ENCODE measurements around the gene KLHL40.

The KLHL40 gene

DNA sequence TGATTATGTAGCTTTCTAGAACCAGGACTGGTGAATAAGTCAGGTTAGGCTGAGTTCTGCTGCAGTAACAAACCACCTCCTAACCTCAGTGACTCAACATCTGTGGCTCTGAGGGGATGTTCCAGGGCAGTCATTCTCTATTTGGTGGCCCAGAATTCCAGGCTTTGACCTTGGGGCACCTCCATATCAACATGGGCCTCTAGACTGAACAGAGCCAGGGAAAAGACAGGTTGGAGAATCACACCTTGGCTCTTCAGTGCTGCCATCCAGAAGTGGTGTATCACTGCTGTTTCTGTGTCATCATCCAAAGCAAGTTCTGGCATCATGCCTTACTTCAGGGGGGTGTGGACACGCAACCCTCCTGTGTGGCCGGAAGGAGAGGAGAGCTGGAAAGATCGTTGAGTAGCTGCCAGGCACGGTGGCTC lies 16.5 kb upstream of the KLHL40 start:
- no peak for DNase-seq (ENCODE audit: low read depth)

DNA sequence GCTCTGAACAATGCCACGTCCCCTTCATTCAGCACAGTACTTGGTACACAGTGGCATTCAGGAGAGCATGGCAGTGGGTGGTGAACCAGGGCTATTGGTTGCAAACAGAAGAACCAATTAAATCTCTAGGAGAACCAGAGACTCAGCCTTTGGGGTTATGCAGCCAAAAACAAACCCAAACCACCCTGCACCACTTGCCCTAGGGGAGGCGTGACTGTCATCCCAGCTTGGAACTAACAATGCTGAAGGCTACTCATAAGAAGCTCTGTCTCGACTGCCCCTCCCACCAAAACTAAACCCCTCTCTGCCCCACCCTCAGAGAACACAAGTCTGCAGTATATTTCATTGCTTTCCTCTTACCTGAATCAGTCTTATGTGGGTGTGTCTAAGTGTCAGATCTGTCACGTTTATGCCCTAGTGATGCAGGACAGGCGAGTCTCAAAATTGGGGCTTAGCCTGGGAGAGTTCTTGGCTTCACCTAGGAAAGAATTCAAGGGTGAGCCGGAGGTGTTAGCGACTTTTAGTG lies 15.2 kb upstream of the KLHL40 start:
- no peak for DNase-seq (ENCODE audit: low read depth)

DNA sequence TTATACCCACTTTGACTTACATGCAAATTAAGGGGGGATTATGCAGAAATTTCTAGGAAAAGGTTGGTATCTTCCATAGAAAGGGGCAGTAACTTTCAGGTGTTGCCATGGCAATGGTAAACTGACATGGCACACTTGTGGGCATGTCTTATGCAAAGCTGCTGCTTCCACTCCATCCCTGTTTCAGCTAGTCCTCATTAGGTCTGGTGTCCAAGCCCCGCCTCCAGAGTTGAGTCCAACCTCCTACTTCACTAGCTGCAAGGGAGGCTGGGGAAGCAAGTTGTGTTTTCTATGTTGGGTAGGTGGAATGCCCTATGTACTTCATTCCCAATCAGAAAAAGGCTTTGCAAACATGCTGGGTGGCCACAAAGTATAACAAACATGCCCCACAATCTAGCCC lies 14.7 kb upstream of the KLHL40 start:
- DNase-seq (ENCODE audit: low read depth): no peak

DNA sequence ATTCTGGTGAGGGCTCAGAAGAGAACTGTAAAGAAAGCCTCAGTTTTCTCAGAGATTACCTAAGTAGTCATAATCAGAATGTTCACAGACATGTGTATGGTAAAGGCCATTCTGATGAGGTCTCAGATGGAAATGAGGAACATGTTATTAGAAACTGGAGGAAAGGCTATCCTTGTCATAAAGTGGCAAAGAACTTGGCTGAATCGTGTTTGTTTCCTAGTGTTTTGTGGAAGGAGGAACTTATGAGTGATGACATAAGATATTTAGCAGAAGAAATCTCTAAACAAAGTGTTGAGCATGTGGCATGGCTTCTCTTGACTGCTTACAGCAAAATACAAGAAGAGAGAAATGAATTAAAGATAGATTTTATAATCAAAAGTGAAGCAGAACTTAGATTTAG lies 12.8 kb upstream of the KLHL40 start:
- DNase-seq (ENCODE audit: low read depth): no peak

DNA sequence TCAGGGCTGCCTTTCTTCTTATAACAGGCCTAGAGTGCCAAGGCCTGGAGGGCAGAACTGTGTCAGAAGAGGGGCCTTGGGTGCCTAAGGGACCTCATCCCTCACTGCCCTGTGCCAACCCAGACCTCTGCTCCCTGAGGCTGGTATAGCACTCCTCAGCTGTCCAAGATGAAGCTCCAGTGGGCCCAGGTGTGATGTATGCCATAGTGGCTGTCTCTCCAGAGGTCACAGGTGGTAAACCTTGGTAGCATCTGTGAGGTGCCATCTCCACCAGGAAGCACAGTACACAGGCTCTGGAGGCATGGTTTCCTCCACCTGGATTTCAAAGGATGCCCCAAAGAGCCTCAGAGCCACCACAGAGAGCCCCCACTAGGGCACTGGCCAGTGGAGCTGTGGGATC lies 12.3 kb upstream of the KLHL40 start:
- no peak for DNase-seq (ENCODE audit: low read depth)

DNA sequence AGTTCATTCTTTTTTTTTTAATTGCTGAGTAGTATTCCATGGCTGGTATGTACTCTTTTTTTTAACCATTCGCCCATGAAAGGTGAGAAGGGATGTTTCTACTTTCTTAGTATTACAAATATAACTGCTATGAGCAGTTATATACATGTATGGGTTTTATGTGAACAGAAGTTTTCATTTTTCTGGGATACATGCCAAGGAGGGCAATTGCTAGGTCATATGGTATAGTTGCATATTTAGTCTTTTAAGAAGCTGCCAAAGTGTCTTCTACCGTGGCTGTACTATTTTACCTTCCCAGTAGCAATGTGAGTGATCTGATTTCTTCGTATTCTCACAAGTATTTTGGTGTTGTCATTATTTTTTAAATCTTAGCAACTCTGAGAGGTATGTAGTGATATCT lies 11.2 kb upstream of the KLHL40 start:
- no peak for DNase-seq (ENCODE audit: low read depth)

DNA sequence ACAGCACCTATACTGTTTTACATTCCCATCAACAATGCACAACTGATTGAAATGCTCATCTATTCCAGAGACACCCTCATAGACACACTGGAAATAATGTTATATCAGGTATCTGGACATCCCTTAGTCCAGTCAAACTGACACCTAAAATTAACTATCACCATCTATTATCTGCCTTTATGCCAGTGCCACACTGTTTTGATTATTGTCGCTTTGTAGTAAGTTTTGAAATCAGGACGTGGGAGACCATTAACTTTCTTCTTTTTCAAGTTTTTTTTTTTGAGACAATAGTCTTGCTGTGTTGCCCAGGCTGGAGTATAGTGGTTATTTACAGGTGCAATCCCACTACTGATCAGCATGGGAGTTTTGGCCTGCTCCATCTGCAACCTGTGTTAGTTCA lies 9.4 kb upstream of the KLHL40 start:
- DNase-seq (ENCODE audit: low read depth): no peak

DNA sequence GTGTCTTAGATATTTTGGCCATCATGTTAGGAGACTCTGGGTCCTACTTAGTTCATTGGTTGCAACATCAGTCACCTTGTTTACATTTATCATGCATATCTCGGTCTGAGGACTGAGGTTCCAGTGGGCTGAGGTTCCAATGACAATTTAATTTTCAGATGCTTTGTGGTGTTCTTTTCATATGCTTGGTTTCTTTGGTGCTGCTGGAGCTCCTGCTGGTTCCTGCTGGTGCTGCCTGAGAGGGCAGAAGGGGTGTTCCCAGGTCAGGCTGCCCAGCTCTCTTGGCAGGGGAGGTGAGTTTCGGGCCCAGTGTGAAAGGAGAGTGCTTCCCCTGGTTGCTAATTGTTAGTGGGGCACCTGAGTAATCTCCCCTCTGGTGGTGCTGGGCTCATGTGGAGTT lies 6.9 kb upstream of the KLHL40 start:
- no peak for DNase-seq (ENCODE audit: low read depth)

DNA sequence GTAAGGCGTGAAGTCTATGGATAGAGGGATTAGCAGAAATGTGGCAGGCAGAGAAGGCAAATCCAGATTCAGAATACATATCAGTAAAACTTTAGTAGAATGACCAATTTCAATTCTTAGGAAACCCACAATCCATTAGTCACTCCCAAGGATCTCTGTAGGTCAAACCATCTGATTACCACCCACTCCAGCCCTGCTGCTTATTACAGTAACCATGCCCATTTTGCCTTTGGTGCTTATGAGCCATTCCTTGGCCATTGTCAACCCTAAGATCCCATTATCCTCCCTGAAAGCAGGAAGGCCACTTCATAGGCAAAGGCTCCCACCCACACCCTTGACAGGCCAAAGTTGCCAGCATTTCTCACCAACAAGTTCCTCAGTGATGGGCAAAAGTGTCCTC lies 5.1 kb upstream of the KLHL40 start:
- no peak for DNase-seq (ENCODE audit: low read depth)

DNA sequence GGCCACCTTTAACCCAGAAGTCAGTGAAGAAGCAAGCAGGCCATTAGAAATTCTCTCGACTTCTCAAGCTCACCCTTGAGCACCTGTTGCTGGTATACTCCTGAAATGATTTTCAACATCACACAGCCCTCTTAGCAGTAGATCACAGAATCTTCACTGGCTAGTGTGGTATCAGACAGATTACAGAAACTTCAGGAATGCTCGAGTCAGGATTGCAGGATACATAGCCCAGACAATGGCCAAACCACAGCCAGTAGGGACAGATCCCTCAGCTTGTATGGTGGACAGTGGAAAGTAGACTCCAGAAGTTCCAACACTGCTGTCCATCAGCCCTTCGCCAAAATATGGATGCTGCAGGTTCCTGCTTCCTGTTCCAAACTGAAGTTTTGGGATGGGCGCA lies 4.5 kb upstream of the KLHL40 start:
- DNase-seq (ENCODE audit: low read depth): no peak

DNA sequence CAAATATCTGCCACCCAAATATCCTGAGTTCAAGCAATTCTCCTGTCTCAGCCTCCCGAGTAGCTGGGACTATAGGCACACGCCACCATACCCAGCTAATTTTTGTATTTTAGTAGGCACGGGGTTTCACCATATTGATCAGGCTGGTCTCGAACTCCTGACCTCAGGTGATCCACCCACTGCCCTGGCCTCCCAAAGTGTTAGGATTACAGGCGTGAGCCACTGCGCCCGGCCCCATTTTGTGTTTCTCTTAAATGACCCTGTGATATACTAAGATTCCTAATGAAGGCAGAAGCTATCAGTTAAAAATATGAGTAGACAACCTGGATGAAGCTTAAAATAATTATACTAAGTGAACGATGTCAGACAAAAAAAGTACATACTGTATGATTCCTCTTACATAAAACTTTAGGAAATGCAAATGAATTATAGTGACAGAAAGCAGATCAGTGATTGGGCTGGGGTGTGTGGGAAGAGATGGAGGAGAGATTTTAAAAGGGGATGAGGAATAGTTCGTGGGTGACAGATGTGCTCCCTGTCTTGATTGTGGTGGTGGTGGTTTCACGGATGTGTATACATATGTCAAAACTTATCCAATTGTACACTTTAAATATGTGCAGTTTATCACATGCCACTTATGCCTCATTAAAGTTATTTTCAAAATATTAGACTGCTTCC lies 3.8 kb upstream of the KLHL40 start:
- no peak for DNase-seq (ENCODE audit: low read depth)

DNA sequence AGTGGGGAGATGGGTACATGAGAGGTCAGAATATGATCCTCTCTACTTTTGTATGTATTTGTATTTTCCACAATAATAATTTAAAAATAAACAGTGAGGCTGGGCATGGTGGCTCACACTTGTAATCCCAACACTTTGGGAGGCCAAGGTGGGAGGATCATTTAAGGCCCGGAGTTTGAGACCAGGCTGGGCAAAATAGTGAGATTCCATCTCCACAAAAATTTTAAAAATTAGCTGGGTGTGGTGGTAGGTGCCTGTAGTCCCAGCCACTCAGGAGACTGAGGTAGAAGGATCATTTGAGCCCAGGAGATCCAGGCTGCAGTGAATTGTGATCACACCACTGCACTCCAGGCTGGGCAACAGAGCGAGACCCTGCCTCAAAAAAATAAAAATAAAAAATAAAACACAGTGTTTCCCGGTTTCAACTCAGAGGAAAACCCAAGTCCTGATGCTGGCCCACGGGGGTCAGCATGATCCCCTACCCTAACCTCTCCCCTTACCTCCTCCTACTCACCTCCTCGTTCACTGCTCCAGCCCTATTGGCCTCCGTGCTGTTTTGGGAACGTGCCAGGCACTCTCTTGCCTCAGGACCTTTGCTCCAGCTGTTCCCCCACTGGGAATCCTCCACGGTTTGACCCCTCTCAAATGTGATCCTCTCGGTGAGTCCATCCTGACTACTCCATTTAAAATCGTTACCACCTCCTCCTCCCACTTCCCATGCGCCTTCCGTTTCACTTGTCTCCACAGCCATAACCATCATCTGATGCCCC lies 2.9 kb upstream of the KLHL40 start:
- no peak for DNase-seq (ENCODE audit: low read depth)

DNA sequence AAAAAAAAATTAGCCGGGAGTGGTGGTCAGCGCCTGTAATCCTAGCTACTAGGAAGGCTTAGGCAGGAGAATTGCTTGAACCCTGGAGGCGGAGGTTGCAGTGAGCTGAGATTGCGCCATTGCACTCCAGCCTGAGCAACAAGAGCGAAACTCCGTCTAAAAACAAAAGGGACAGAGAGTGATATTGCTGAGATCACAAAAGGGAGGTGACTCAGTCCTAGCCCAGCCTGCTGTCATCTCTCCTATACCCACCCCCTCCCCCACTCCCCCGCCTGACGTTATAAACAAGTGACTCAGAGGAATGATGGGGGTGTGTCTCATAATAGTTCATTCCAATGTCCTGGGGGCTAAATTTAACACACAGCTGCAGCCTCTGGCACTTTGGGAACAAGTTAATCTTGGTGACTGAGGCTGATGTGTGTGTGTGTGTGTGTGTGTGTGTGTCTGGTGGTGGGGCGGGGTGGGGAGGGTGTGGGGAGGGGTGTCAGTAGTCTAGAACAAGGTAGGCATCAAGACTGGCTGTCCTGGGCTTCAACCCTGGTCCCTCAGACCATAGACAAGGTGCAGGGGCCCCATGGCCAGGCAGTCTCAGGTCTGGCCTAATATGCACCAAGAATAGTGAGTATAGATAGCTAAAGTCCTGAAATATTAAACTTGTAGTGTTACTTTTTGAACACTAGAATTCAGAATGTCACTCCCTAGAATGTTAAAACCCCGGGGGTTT lies 1.3 kb upstream of the KLHL40 start:
- no peak for DNase-seq (ENCODE audit: low read depth)

DNA sequence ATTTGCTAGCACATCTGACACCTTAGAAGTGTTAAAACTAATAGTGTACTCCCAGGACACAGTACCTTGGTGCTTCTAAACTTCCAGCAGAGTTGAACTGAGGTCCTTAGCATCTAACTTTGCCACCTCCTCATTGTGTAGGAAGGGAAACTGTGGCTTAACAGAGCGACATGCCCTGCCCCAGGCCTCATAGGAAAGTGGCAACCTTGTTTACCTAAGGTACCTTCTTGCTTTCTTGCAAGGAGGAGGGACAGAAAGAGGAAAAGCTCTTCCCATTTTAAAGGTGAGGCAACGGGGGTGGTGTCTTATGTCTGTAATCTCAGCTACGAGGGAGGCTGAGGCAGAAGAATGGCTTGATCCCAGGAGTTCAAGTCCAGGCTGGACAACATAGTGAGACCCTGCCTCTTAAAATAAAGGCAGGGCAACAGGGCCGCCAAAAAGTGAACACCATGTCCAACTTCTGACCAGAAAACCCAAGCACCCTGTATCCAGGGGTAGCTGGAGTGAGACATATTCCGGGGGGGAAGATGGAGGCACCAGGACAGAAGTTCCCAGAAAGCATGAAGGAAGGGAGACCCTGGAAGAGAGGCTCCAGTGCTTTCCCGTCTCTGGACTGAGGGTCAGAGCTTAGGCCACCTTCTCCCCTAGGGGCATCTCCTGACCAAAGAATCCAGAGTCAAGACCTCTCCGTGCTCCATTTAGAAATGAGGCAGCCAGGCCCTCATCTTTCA lies 540 bp upstream of the KLHL40 start:
- DNase-seq (ENCODE audit: low read depth): no peak

DNA sequence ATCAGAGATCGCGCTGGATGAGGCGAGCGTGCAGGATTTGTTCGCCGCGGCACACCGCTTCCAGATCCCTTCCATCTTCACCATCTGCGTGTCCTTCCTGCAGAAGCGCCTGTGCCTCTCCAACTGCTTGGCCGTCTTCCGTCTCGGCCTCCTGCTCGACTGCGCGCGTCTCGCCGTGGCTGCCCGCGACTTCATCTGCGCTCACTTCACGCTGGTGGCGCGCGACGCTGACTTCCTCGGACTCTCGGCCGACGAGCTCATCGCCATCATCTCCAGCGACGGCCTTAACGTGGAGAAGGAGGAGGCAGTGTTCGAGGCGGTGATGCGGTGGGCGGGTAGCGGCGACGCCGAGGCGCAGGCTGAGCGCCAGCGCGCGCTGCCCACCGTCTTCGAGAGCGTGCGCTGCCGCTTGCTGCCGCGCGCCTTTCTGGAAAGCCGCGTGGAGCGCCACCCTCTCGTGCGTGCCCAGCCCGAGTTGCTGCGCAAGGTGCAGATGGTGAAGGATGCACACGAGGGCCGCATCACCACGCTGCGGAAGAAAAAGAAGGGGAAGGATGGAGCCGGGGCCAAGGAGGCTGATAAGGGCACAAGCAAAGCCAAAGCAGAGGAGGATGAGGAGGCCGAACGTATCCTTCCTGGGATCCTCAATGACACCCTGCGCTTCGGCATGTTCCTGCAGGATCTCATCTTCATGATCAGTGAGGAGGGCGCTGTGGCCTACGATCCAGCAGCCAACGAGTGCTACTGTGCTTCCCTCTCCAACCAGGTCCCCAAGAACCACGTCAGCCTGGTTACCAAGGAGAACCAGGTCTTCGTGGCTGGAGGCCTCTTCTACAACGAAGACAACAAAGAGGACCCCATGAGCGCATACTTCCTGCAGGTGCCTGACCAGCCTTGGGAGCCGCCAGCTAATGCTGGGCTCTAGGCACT lies 819 bp downstream of the KLHL40 start:
- DNase-seq (ENCODE audit: low read depth): no peak

DNA sequence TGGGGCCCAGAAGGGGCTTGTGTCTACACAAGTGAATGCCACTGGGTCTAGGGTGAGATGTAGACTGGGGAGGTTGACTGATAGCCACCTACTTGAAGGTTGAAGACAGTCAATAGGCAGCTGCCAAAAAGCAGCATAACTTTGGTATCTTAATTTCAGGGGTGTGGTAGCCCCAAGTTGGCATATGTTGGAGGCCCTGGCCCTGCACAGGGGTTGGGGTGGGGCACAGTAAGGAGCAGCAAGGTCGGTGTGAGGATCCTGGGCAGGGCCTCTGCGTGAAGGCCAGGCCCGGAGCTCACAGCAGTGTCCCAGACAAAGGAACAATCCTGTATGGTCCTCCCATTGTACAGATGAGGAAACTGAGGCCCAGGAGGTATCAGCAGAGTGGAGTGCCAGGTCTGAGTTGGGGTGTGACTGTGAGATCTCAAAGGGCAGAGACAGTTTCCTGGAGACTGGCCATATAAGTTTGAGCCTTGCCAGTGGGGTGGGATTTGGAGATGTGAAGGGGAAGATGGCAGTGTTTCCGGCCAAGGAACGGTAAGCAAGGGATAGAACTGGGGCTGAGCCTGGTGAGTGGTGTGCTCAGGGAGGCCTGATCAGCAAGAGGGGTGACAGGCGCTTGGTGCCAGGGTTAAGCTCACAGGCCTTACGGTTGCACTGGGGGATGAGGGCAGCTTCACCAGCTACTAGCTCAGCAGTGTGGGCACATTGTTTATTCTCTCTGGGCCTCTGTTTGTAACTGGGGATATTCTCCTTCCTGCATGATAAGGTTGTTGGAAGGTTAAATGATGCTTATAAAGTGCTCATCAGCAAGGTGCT lies 1.7 kb downstream of the KLHL40 start:
- no peak for DNase-seq (ENCODE audit: low read depth)

DNA sequence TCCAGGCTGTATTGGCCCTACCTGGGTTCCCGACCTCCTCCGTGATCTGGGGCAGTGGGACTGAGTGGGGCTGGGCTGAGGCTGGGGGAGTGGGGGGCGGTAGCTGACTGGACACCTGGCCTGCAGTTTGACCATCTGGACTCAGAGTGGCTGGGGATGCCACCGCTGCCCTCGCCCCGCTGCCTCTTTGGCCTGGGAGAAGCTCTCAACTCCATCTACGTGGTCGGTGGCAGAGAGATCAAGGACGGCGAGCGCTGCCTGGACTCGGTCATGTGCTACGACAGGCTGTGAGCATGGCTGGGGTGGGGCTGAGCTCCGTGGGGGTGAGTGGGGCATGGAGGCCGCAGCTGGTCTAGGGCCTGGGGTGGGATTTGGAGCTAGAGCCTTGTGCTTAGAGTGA lies 2.7 kb downstream of the KLHL40 start:
- DNase-seq (ENCODE audit: low read depth): no peak

DNA sequence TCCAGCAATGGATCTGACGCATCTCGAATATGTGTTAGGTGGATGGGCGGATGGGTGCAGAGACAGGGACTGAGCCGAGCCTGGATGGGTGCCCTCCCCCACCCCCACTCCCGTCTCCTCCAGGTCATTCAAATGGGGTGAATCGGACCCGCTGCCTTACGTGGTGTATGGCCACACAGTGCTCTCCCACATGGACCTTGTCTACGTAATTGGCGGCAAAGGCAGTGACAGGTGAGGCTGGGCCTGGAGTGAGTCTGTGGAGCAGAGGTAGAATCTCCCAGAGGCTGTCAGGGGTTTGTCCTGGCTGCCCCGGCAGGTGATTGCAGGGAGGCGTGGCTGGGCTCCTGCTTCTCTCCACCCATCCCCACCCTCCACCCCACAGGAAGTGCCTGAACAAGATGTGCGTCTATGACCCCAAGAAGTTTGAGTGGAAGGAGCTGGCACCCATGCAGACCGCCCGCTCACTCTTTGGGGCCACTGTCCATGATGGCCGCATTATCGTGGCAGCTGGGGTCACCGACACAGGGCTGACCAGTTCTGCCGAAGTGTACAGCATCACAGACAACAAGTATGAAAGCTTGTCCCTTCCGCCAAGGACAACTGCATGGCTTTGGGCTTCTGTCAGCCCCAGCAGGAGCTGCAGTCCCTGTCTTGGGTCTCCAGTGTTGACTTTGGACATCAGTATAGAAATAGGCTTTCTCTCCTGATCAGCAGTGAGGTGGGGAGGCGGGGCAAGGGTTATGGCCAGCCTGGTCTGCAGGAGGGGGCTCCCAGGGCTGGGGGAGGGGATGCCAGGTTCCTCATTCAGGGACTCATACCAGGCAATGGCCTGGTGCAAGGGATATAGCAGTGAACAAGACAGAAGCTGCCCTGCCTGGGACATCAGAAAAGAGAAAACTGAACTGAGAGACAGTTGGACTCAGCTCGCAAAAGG lies 3.4 kb downstream of the KLHL40 start:
- no peak for DNase-seq (ENCODE audit: low read depth)

DNA sequence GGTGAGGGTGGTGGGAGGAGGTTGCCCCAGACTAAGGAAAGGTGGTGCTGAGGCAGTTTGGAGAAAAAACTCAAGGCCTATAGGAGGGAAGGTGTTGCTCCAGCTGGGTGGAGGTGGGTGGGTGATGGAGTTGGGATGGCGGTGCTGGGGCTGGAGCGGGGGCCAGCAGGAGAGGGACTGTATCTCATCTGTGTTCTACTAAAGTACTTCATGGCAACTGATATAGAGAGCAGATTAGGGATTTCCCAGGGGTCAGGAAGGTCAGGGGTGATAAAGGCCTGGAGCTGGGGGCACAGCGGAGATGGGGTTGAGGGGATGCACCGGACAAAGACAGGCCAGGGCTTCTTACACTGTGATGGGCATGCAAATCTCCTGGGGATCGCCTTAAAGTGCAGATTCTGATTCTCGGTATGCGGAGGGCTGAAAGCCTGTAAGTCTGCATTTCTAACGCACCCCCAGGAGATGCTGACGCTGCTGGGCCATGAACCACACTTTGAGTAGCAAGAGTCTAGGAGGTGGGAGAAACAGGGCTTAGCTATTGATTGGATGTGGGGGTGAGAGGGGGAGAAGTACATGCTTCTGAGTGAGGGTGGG lies 4.2 kb downstream of the KLHL40 start:
- DNase-seq (ENCODE audit: low read depth): no peak
